Activated T-helper 17 cell treated with anti-CD3 and anti-CD28 coated beads, Interleukin-2, amount 50 U/mL, for 72 hours (primary cell): ENCODE measurements around the gene ABCG4. TPM values are rescaled to one million over a fixed set of nuclear protein-coding genes. Genes with fewer than 3 reads are reported as not detected.
"Not testable (repeated sequence)": the region's sequence is repeated elsewhere in the genome, so short reads cannot be mapped to it uniquely, and the experiment has no call there.

ENCODE experiments used
- ATAC-seq: fragments of 150-1000 bp; cut with Tn5 transposase; replicated peaks from 2 replicates; pipeline ENCODE4 v1.10.0; 2021; ENCODE audit warnings: mild to moderate bottlenecking, moderate library complexity
- H3K27ac Mint-ChIP-seq: one replicate; pipeline ENCODE4 v1.8.0; 2022; ENCODE audit warnings: mixed read lengths
- H3K27me3 Mint-ChIP-seq: one replicate; pipeline ENCODE4 v1.8.0; 2022; ENCODE audit warnings: mixed read lengths
- H3K36me3 Mint-ChIP-seq: one replicate; pipeline ENCODE4 v1.8.0; 2022; ENCODE audit warnings: low read depth, mild to moderate bottlenecking, mixed read lengths
- H3K4me1 Mint-ChIP-seq: one replicate; pipeline ENCODE4 v1.8.0; 2022; ENCODE audit warnings: mixed read lengths
- H3K4me3 Mint-ChIP-seq: one replicate; pipeline ENCODE4 v1.8.0; 2022; ENCODE audit warnings: mild to moderate bottlenecking, mixed read lengths
- H3K9me3 Mint-ChIP-seq: one replicate; pipeline ENCODE4 v1.8.0; 2022; ENCODE audit warnings: mixed read lengths
- total RNA-seq, 2 donors: library from RNA; stranded (reverse); gene quantifications; one replicate each; pipeline ENCODE4 v1.2.3, GENCODE V29; 2022

Gene ABCG4
- total RNA-seq, 2 donors from 2014 or later: not detected

GRCh38 chr11:119193001-119193400 is 44.1 kb downstream of the ABCG4 start:
- Mint-ChIP-seq H3K27me3 (no peaks in the 10 kb centered on the region), H3K27ac (no peak overlapping the region), H3K4me3 (no peak overlapping the region), H3K4me1 (no peaks in the 10 kb centered on the region), H3K36me3 (no peaks in the 10 kb centered on the region), H3K9me3 (no peaks in the 10 kb centered on the region)
- no peak for ATAC-seq

GRCh38 chr11:119193626-119194025 is 44.8 kb downstream of the ABCG4 start:
- H3K4me3 Mint-ChIP-seq: no peak overlapping the region
- no peaks in the 10 kb centered on the region for H3K27me3 Mint-ChIP-seq

GRCh38 chr11:119194811-119195440 is 46.1 kb downstream of the ABCG4 start:
- Mint-ChIP-seq H3K4me3 (no peak overlapping the region), H3K27me3 (no peaks in the 10 kb centered on the region), H3K4me1 (no peaks in the 10 kb centered on the region), H3K36me3 (no peaks in the 10 kb centered on the region), H3K27ac (no peak overlapping the region), H3K9me3 (no peaks in the 10 kb centered on the region)
- no peak for ATAC-seq

More at GRCh38 chr11:119193626-119194025, 44.8 kb downstream of the ABCG4 start:
- H3K27ac Mint-ChIP-seq: no peak overlapping the region
- H3K4me1 Mint-ChIP-seq: no peaks in the 10 kb centered on the region
- ATAC-seq: no peak
- H3K9me3 Mint-ChIP-seq: no peaks in the 10 kb centered on the region
- H3K36me3 Mint-ChIP-seq: no peaks in the 10 kb centered on the region

GRCh38 chr11:119195680-119196079 is 46.8 kb downstream of the ABCG4 start:
- H3K4me3 Mint-ChIP-seq: no peak overlapping the region
- no peak overlapping the region for H3K27ac Mint-ChIP-seq
- ATAC-seq: peak; percentile 43
- H3K36me3 Mint-ChIP-seq: no peaks in the 10 kb centered on the region
- no peaks in the 10 kb centered on the region for H3K27me3 Mint-ChIP-seq
- H3K9me3 Mint-ChIP-seq: no peaks in the 10 kb centered on the region
- no peaks in the 10 kb centered on the region for H3K4me1 Mint-ChIP-seq

- Mint-ChIP-seq H3K4me3 (no peak overlapping the region), H3K4me1 (no peaks in the 10 kb centered on the region), H3K36me3 (no peaks in the 10 kb centered on the region), H3K9me3 (no peaks in the 10 kb centered on the region), H3K27ac (no peak overlapping the region), H3K27me3 (no peaks in the 10 kb centered on the region)
- ATAC-seq: peak; percentile 96
Observed at GRCh38 chr11:119196833-119197483, 48.1 kb downstream of the ABCG4 start.

- Mint-ChIP-seq H3K4me3 (no peak overlapping the region), H3K9me3 (no peaks in the 10 kb centered on the region), H3K27me3 (no peaks in the 10 kb centered on the region), H3K36me3 (no peaks in the 10 kb centered on the region), H3K4me1 (no peaks in the 10 kb centered on the region), H3K27ac (no peak overlapping the region)
- no peak for ATAC-seq
Observed at GRCh38 chr11:119198925-119199324, 50.1 kb downstream of the ABCG4 start.

GRCh38 chr11:119201236-119201635 is 52.4 kb downstream of the ABCG4 start:
- H3K27ac Mint-ChIP-seq, H3K9me3 Mint-ChIP-seq, H3K27me3 Mint-ChIP-seq, H3K36me3 Mint-ChIP-seq, ATAC-seq, H3K4me1 Mint-ChIP-seq, H3K4me3 Mint-ChIP-seq: not testable (repeated sequence)

- ATAC-seq: no peak
- Mint-ChIP-seq H3K4me1 (peaks cover 2% of the 10 kb centered on the region), H3K27me3 (no peaks in the 10 kb centered on the region), H3K4me3 (no peak overlapping the region), H3K36me3 (peaks cover 7% of the 10 kb centered on the region), H3K27ac (no peak overlapping the region), H3K9me3 (no peaks in the 10 kb centered on the region)
Observed at GRCh38 chr11:119202554-119202953, 53.7 kb downstream of the ABCG4 start.

- no peak for ATAC-seq
- no peak overlapping the region for H3K27ac Mint-ChIP-seq
- H3K27me3 Mint-ChIP-seq: no peaks in the 10 kb centered on the region
Observed at GRCh38 chr11:119204066-119204465, 55.2 kb downstream of the ABCG4 start.

GRCh38 chr11:119205080-119205479 is 56.2 kb downstream of the ABCG4 start:
- ATAC-seq: no peak
- peak overlapping the region; percentile 74 for H3K27ac Mint-ChIP-seq
- H3K9me3 Mint-ChIP-seq: no peaks in the 10 kb centered on the region
- peak overlapping the region; percentile 75 for H3K4me3 Mint-ChIP-seq
- no peaks in the 10 kb centered on the region for H3K27me3 Mint-ChIP-seq
- H3K36me3 Mint-ChIP-seq: peaks cover 13% of the 10 kb centered on the region
- peaks cover 15% of the 10 kb centered on the region for H3K4me1 Mint-ChIP-seq

More at GRCh38 chr11:119204066-119204465, 55.2 kb downstream of the ABCG4 start:
- H3K4me3 Mint-ChIP-seq: peak overlapping the region; percentile 75
- peaks cover 12% of the 10 kb centered on the region for H3K36me3 Mint-ChIP-seq
- H3K9me3 Mint-ChIP-seq: no peaks in the 10 kb centered on the region
- peaks cover 9% of the 10 kb centered on the region for H3K4me1 Mint-ChIP-seq

GRCh38 chr11:119205574-119206510 is 57.0 kb downstream of the ABCG4 start, which contains the start of gene CBL:
Gene CBL, plus strand, starts transcription at chr11:119206339. Its CDS starts 79 bp downstream, at chr11:119206418.
- peak; percentile 89 for ATAC-seq
- Mint-ChIP-seq H3K36me3 (peaks cover 13% of the 10 kb centered on the region), H3K9me3 (no peaks in the 10 kb centered on the region), H3K27ac (peak within 1 kb of the TSS; percentile 94), H3K27me3 (no peaks in the 10 kb centered on the region), H3K4me1 (peaks cover 15% of the 10 kb centered on the region), H3K4me3 (peak within 1 kb of the TSS; percentile 96)

GRCh38 chr11:119206511-119207414 is 57.9 kb downstream of the ABCG4 start:
- H3K27me3 Mint-ChIP-seq: no peaks in the 10 kb centered on the region
- H3K4me3 Mint-ChIP-seq: peak overlapping the region; percentile 96
- H3K9me3 Mint-ChIP-seq: no peaks in the 10 kb centered on the region
- H3K27ac Mint-ChIP-seq: peak overlapping the region; percentile 94
- ATAC-seq: peak; percentile 57
- H3K36me3 Mint-ChIP-seq: peaks cover 13% of the 10 kb centered on the region
- peaks cover 15% of the 10 kb centered on the region for H3K4me1 Mint-ChIP-seq

- Mint-ChIP-seq H3K4me3 (peak overlapping the region; percentile 96), H3K27me3 (no peaks in the 10 kb centered on the region), H3K9me3 (no peaks in the 10 kb centered on the region), H3K36me3 (peaks cover 13% of the 10 kb centered on the region), H3K27ac (peak overlapping the region; percentile 94), H3K4me1 (peaks cover 15% of the 10 kb centered on the region)
- no peak for ATAC-seq
Observed at GRCh38 chr11:119207415-119207960, 58.6 kb downstream of the ABCG4 start.
